Endothelial cell (in vitro differentiated cells): ENCODE results near the gene PTPRD. TPM values are rescaled to one million over a fixed set of nuclear protein-coding genes. Genes with fewer than 3 reads are reported as not detected.

Source experiments
- DNase-seq: peaks from one replicate; pipeline ENCODE4 v3.0.0; 2021; ENCODE audit warnings: low spot score
- H3K27ac Mint-ChIP-seq: one replicate; pipeline ENCODE4 v1.8.0; 2021; ENCODE audit warnings: mixed read lengths, inconsistent platforms; ENCODE audit not compliant: unreplicated experiment
- H3K27me3 Mint-ChIP-seq: one replicate; pipeline ENCODE4 v1.8.0; 2021; ENCODE audit warnings: mild to moderate bottlenecking, moderate library complexity, mixed read lengths, inconsistent platforms; ENCODE audit not compliant: unreplicated experiment
- H3K36me3 Mint-ChIP-seq: one replicate; pipeline ENCODE4 v1.8.0; 2021; ENCODE audit warnings: mild to moderate bottlenecking, low read depth, mixed read lengths, inconsistent platforms; ENCODE audit not compliant: unreplicated experiment
- H3K4me1 Mint-ChIP-seq: one replicate; pipeline ENCODE4 v1.8.0; 2021; ENCODE audit warnings: mild to moderate bottlenecking, mixed read lengths, inconsistent platforms; ENCODE audit not compliant: unreplicated experiment
- H3K4me3 Mint-ChIP-seq: one replicate; pipeline ENCODE4 v1.8.0; 2021; ENCODE audit warnings: mild to moderate bottlenecking, mixed read lengths, inconsistent platforms; ENCODE audit not compliant: unreplicated experiment
- H3K9me3 Mint-ChIP-seq: one replicate; pipeline ENCODE4 v1.8.0; 2021; ENCODE audit warnings: mixed read lengths, inconsistent platforms; ENCODE audit not compliant: unreplicated experiment
- total RNA-seq: library from RNA; stranded (reverse); fragmentation: NEBNext Ultra II Directional; extraction: Animal tissue kit (Norgen Biotek cat#: 25700); gene quantifications from one replicate; pipeline ENCODE4 v1.2.1, GENCODE V29; 2021; ENCODE audit not compliant: unreplicated experiment
- TF ChIP-seq, protein P1 (sequence below): fragments of 200-600 bp; sonication (generic); IDR thresholded peaks from one replicate; pipeline ENCODE4 v1.5.0; 2021; ENCODE audit warnings: antibody characterized with exemption; ENCODE audit not compliant: unreplicated experiment

Gene PTPRD
- total RNA-seq, 1 donor from 2014 or later: 47.8 TPM

DNA sequence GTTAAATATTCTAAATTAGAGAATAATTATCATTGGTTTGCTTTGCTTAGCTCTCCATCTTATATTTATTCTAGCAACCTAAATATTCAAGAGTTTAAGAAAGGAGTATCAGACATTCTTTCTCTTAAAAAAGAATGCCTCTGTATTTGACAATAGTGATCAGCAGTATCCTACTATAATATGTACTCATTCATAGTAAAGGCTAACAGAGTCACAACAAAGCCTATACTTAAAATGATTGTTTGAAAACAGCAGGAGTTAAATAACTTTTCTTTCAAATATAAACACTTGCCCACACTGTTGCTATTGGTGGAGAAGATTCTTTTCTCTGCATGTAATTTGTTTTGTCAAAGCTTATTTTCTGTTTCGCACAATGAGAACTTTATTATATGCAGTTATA is 178.4 kb downstream of the PTPRD start:
- no peaks in the 10 kb centered on the region for H3K27me3 Mint-ChIP-seq
- H3K36me3 Mint-ChIP-seq: no peaks in the 10 kb centered on the region
- H3K4me1 Mint-ChIP-seq: no peaks in the 10 kb centered on the region
- H3K9me3 Mint-ChIP-seq: no peaks in the 10 kb centered on the region
- TF ChIP-seq, protein P1, sequence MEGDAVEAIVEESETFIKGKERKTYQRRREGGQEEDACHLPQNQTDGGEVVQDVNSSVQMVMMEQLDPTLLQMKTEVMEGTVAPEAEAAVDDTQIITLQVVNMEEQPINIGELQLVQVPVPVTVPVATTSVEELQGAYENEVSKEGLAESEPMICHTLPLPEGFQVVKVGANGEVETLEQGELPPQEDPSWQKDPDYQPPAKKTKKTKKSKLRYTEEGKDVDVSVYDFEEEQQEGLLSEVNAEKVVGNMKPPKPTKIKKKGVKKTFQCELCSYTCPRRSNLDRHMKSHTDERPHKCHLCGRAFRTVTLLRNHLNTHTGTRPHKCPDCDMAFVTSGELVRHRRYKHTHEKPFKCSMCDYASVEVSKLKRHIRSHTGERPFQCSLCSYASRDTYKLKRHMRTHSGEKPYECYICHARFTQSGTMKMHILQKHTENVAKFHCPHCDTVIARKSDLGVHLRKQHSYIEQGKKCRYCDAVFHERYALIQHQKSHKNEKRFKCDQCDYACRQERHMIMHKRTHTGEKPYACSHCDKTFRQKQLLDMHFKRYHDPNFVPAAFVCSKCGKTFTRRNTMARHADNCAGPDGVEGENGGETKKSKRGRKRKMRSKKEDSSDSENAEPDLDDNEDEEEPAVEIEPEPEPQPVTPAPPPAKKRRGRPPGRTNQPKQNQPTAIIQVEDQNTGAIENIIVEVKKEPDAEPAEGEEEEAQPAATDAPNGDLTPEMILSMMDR: no peak
- no peak for DNase-seq
- no peak overlapping the region for H3K4me3 Mint-ChIP-seq
- no peak overlapping the region for H3K27ac Mint-ChIP-seq

- Mint-ChIP-seq H3K27me3 (no peaks in the 10 kb centered on the region), H3K36me3 (no peaks in the 10 kb centered on the region), H3K27ac (no peak overlapping the region), H3K4me3 (no peak overlapping the region), H3K9me3 (no peaks in the 10 kb centered on the region), H3K4me1 (no peaks in the 10 kb centered on the region)
- TF ChIP-seq, protein P1: no peak
- DNase-seq: no peak
Observed at GRCh38 chr9:10411272-10411671, 201.5 kb downstream of the PTPRD start.

DNA sequence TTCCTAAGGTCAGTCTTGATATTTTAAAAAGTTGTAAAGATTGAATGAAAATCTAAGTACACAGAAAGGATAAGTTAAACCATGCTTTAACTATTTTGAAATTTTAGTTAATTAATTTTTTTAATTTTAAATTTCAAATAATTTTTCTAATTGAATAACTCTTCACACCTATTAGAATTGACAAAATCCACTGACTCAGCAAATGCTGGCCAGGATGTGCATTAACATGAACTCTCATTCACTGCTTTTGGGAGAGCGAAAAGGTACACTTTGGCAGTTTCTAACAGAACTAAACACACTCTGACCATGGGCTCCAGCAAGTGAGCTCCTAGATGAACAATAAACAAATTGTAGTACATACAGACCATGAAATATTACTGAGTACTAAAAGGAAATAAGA is 209.5 kb downstream of the PTPRD start:
- Mint-ChIP-seq H3K27me3 (peaks cover 1% of the 10 kb centered on the region), H3K27ac (no peak overlapping the region), H3K4me3 (no peak overlapping the region), H3K9me3 (no peaks in the 10 kb centered on the region), H3K4me1 (no peaks in the 10 kb centered on the region), H3K36me3 (no peaks in the 10 kb centered on the region)
- DNase-seq: no peak
- TF ChIP-seq, protein P1: no peak

GRCh38 chr9:10396615-10397014 is 216.2 kb downstream of the PTPRD start:
- no peaks in the 10 kb centered on the region for H3K4me1 Mint-ChIP-seq
- no peak overlapping the region for H3K27ac Mint-ChIP-seq
- no peak for DNase-seq
- H3K27me3 Mint-ChIP-seq: peaks cover 1% of the 10 kb centered on the region
- H3K9me3 Mint-ChIP-seq: no peaks in the 10 kb centered on the region
- no peak overlapping the region for H3K4me3 Mint-ChIP-seq
- TF ChIP-seq, protein P1: no peak
- H3K36me3 Mint-ChIP-seq: no peaks in the 10 kb centered on the region

DNA sequence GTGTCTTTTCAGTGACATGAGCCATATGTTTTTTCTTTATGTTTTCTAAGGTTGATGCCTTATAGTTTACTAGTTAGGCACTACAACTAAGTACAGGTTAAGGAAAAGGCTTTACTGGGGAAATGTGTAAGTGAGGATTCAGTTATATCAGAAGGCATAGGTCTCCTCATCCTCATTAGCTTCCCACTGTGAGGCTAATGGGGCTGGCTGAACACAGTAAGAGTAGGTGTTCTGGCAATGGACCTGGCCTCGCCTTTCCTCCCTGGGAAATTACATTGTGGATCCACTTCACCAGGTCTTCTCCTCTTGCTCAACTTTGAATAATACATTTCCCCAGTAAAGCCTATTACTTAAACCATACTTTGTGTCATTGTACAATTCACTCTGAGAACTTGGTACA is 225.5 kb downstream of the PTPRD start:
- Mint-ChIP-seq H3K27me3 (no peaks in the 10 kb centered on the region), H3K27ac (no peak overlapping the region), H3K4me1 (no peaks in the 10 kb centered on the region), H3K36me3 (no peaks in the 10 kb centered on the region), H3K9me3 (no peaks in the 10 kb centered on the region), H3K4me3 (no peak overlapping the region)
- TF ChIP-seq, protein P1: no peak
- no peak for DNase-seq
